H1 (cell line): Measurements from ENCODE around the gene OR14I1. TPM values are rescaled to one million over a fixed set of nuclear protein-coding genes. Genes with fewer than 3 reads are reported as not detected.

Source experiments
- CTCF ChIA-PET: fragments of 300-600 bp; sonication (Branson Sonifier 250); formaldehyde crosslinking; loops from one replicate; lab custom pipeline; 2021; ENCODE audit not compliant: partially characterized antibody; lab: Charles Lee
- POLR2A ChIA-PET: fragments of 300-600 bp; sonication (Branson Sonifier 250); formaldehyde crosslinking; loops from one replicate; lab custom pipeline; 2021; ENCODE audit warnings: inconsistent platforms; ENCODE audit not compliant: partially characterized antibody; lab: Charles Lee
- DNase-seq, 2 experiments: peaks; one replicate each; pipeline versions ENCODE4 v3.0.0 to v3.0.0-alpha.2; 2010 to 2022; ENCODE audit warnings: low spot score in 2 of 2, low read depth in 1 of 2, mixed read lengths in 1 of 2
- FAIRE-seq: peaks from 2 replicates; lab custom pipeline; 2011; peaks lifted over from hg19 to GRCh38; lab: Jason Lieb, UNC
- H2AFZ ChIP-seq: 2 replicates; pipeline ENCODE4 v1.8.1; 2012; ENCODE audit warnings: low read length, inconsistent platforms
- H2AK5ac ChIP-seq: 2 replicates; pipeline ENCODE4 v1.6.1; 2013; ENCODE audit warnings: low read depth, low read length
- H2BK120ac ChIP-seq: replicated peaks from 2 replicates; pipeline ENCODE3; 2013; ENCODE audit warnings: low read depth, low read length, inconsistent platforms
- H2BK12ac ChIP-seq: 2 replicates; pipeline ENCODE4 v1.6.1; 2013; ENCODE audit warnings: low read depth, low read length
- H2BK15ac ChIP-seq: 2 replicates; pipeline ENCODE4 v1.6.1; 2013; ENCODE audit warnings: low read length
- H2BK20ac ChIP-seq: 2 replicates; pipeline ENCODE4 v1.6.1; 2013; ENCODE audit warnings: low read length
- H2BK5ac ChIP-seq: 2 replicates; pipeline ENCODE4 v1.6.1; 2013; ENCODE audit warnings: low read depth, low read length
- H3K14ac ChIP-seq: 2 replicates; pipeline ENCODE4 v1.6.1; 2013; ENCODE audit warnings: inconsistent platforms; ENCODE audit not compliant: insufficient read length
- H3K18ac ChIP-seq: 2 replicates; pipeline ENCODE4 v1.6.1; 2013; ENCODE audit warnings: low read length; ENCODE audit errors: extremely low read depth
- H3K23ac ChIP-seq: 2 replicates; pipeline ENCODE4 v1.6.1; 2013; ENCODE audit warnings: inconsistent platforms; ENCODE audit not compliant: insufficient read length
- H3K23me2 ChIP-seq: 2 replicates; pipeline ENCODE4 v1.6.1; 2013; ENCODE audit warnings: low read depth, low read length
- H3K27ac ChIP-seq: 2 replicates; pipeline ENCODE4 v1.6.1; 2011; ENCODE audit warnings: low read depth, low read length, inconsistent platforms
- H3K27me3 ChIP-seq, 4 experiments: replicated peaks in 1 of 4; 1 replicate in 1 of 4; 2 replicates in 3 of 4; pipeline versions ENCODE4 v1.6.1 to v1.8.1; 2011 to 2013; ENCODE audit warnings: low read length in 3 of 4, mild to moderate bottlenecking in 3 of 4, inconsistent platforms in 2 of 4, mixed read lengths in 2 of 4, moderate library complexity in 1 of 4; ENCODE audit not compliant: control insufficient read depth in 3 of 4, insufficient read depth in 3 of 4; ENCODE audit errors: extremely low read depth in 1 of 4
- H3K36me3 ChIP-seq, 4 experiments: 2 replicates each; pipeline versions ENCODE4 v1.6.1 to v1.8.1; 2011 to 2013; ENCODE audit warnings: mild to moderate bottlenecking in 4 of 4, low read length in 3 of 4, moderate library complexity in 2 of 4, control low read depth in 1 of 4, inconsistent platforms in 1 of 4; ENCODE audit not compliant: insufficient read depth in 4 of 4, control insufficient read depth in 2 of 4
- H3K4ac ChIP-seq: replicated peaks from 2 replicates; pipeline ENCODE3; 2013; ENCODE audit warnings: low read length, low read depth, mixed read lengths, inconsistent platforms; ENCODE audit not compliant: insufficient read length
- H3K4me1 ChIP-seq, 4 experiments: replicated peaks in 1 of 4; 1 replicate in 1 of 4; 2 replicates in 3 of 4; pipeline versions ENCODE4 v1.6.1 to v1.8.1; 2011 to 2013; ENCODE audit warnings: low read length in 3 of 4, inconsistent platforms in 2 of 4, mixed read lengths in 1 of 4; ENCODE audit not compliant: insufficient read depth in 4 of 4, control insufficient read depth in 3 of 4
- H3K4me2 ChIP-seq, 2 experiments: 2 replicates each; pipeline versions ENCODE4 v1.6.1 to v1.8.1; 2011 to 2013; ENCODE audit warnings: low read depth in 2 of 2, low read length in 2 of 2, control low read depth in 1 of 2, inconsistent platforms in 1 of 2, mild to moderate bottlenecking in 1 of 2; ENCODE audit not compliant: insufficient read depth in 1 of 2
- H3K4me3 ChIP-seq, 4 experiments: fragments of 200-600, 300-600 bp in 1 of 4; sonication (generic), shearing (Covaris generic), sonication (Bioruptor Twin) in 1 of 4; 2 replicates each; pipeline versions ENCODE4 v1.5.1 to v1.8.1; 2011 to 2016; ENCODE audit warnings: low read length in 4 of 4, low read depth in 3 of 4, control low read depth in 2 of 4, inconsistent platforms in 2 of 4, mild to moderate bottlenecking in 2 of 4, mixed read lengths in 1 of 4, moderate library complexity in 1 of 4; ENCODE audit not compliant: insufficient read depth in 2 of 4; ENCODE audit errors: extremely low read depth in 1 of 4
- H3K56ac ChIP-seq: replicated peaks from 2 replicates; pipeline ENCODE3; 2013; ENCODE audit warnings: low read depth, mild to moderate bottlenecking, mixed read lengths, low read length, inconsistent platforms; ENCODE audit not compliant: insufficient read length
- H3K79me1 ChIP-seq: 2 replicates; pipeline ENCODE4 v1.6.1; 2013; ENCODE audit warnings: low read depth, low read length, control low read depth
- H3K79me2 ChIP-seq, 2 experiments: 2 replicates each; pipeline versions ENCODE4 v1.6.1 to v1.8.1; 2012 to 2013; ENCODE audit warnings: low read length in 2 of 2, mild to moderate bottlenecking in 2 of 2, inconsistent platforms in 1 of 2; ENCODE audit not compliant: insufficient read depth in 2 of 2, control insufficient read depth in 1 of 2
- H3K9ac ChIP-seq, 4 experiments: replicated peaks in 1 of 4; 1 replicate in 1 of 4; 2 replicates in 3 of 4; pipeline versions ENCODE4 v1.6.1 to v1.8.1; 2011 to 2013; ENCODE audit warnings: low read depth in 3 of 4, low read length in 3 of 4, control low read depth in 2 of 4, mild to moderate bottlenecking in 2 of 4, moderate library complexity in 2 of 4, inconsistent platforms in 1 of 4; ENCODE audit errors: extremely low read depth in 1 of 4
- H3K9me3 ChIP-seq, 2 experiments: 2 replicates each; pipeline versions ENCODE4 v1.6.1 to v1.8.1; 2012 to 2013; ENCODE audit warnings: mild to moderate bottlenecking in 2 of 2, moderate library complexity in 2 of 2, control low read depth in 1 of 2, inconsistent platforms in 1 of 2, low read depth in 1 of 2, low read length in 1 of 2, mixed read lengths in 1 of 2; ENCODE audit not compliant: insufficient read depth in 2 of 2
- H4K20me1 ChIP-seq, 2 experiments: replicated peaks in 1 of 2; 2 replicates each; pipeline versions ENCODE3 to v1.8.1; 2011 to 2013; ENCODE audit warnings: inconsistent platforms in 2 of 2, low read length in 2 of 2, mild to moderate bottlenecking in 1 of 2; ENCODE audit not compliant: insufficient read depth in 2 of 2, control insufficient read depth in 1 of 2
- H4K5ac ChIP-seq: 2 replicates; pipeline ENCODE4 v1.6.1; 2013; ENCODE audit warnings: low read length, low read depth, mixed read lengths, inconsistent platforms; ENCODE audit not compliant: insufficient read length
- H4K8ac ChIP-seq: 2 replicates; pipeline ENCODE4 v1.8.0; 2013; ENCODE audit warnings: mild to moderate bottlenecking, moderate library complexity, low read length, inconsistent platforms; ENCODE audit not compliant: insufficient read depth; ENCODE audit errors: extremely low read depth
- H4K91ac ChIP-seq: replicated peaks from 2 replicates; pipeline ENCODE3; 2013; ENCODE audit warnings: low read length, mixed read lengths, inconsistent platforms; ENCODE audit not compliant: insufficient read length
- ASH2L ChIP-seq: fragments of 200-600, 300-600 bp; sonication (generic); IDR thresholded peaks from one replicate; pipeline ENCODE4 v1.7.1; 2017; ENCODE audit warnings: low read length
- CTBP2 ChIP-seq: IDR thresholded peaks from 2 replicates; pipeline ENCODE4 v1.7.0; 2011; ENCODE audit warnings: borderline replicate concordance, mild to moderate bottlenecking, moderate library complexity, mixed read lengths, low read length; ENCODE audit not compliant: insufficient read depth, insufficient read length
- CTCF ChIP-seq, 3 experiments: IDR thresholded peaks; 1 replicate in 2 of 3; 2 replicates in 1 of 3; pipeline versions ENCODE4 v1.5.1 to v1.6.1; 2011; ENCODE audit warnings: low read length in 3 of 3, mild to moderate bottlenecking in 3 of 3, inconsistent platforms in 2 of 3, low read depth in 1 of 3, moderate library complexity in 1 of 3; ENCODE audit not compliant: insufficient read depth in 1 of 3; ENCODE audit errors: control extremely low read depth in 1 of 3
- GTF2F1 ChIP-seq: IDR thresholded peaks from 2 replicates; pipeline ENCODE4 v1.6.1; 2012; ENCODE audit warnings: low read depth, low read length, improper control_type of control experiment, borderline replicate concordance
- HDAC6 ChIP-seq: IDR thresholded peaks from one replicate; pipeline ENCODE4 v1.7.1; 2012; ENCODE audit warnings: low read depth, mild to moderate bottlenecking, inconsistent platforms, low read length, moderate library complexity
- KDM5A ChIP-seq: fragments of 200-600 bp; IDR thresholded peaks from 2 replicates; pipeline ENCODE4 v1.7.1; 2012; ENCODE audit warnings: mild to moderate bottlenecking, low read length, inconsistent platforms, mixed read lengths
- POLR2AphosphoS5 ChIP-seq: IDR thresholded peaks from 2 replicates; pipeline ENCODE4 v1.6.1; 2011; ENCODE audit warnings: low read depth, low read length
- POU5F1 ChIP-seq: IDR thresholded peaks from 2 replicates; pipeline ENCODE4 v1.6.1; 2011; ENCODE audit warnings: low read depth, mild to moderate bottlenecking, low read length, moderate library complexity
- SP1 ChIP-seq: IDR thresholded peaks from 2 replicates; pipeline ENCODE4 v1.6.1; 2011; ENCODE audit warnings: low read depth, low read length
- WGBS, 2 experiments: shearing (Covaris generic) in 1 of 2; methylation state at CpG; one replicate each; pipeline versions ENCODE4 v1.1.6 to v1.1.7; 2013 to 2015; ENCODE audit warnings: low lambda C conversion rate in 2 of 2, mixed read lengths in 2 of 2, inconsistent platforms in 1 of 2, low coverage in 1 of 2, missing lambda C conversion rate in 1 of 2; ENCODE audit not compliant: insufficient replicate concordance in 2 of 2, insufficient coverage in 1 of 2, insufficient read length in 1 of 2; ENCODE audit errors: extremely low coverage in 1 of 2, missing lambda C conversion rate in 1 of 2; 5-methylcytosine and 5-hydroxymethylcytosine counted together
- polyA plus RNA-seq, 7 experiments: library from polyadenylated mRNA; depleted of rRNA in 3 of 7; stranded (reverse) in 5 of 7; unstranded in 2 of 7; fragments of >200 nt in 5 of 7; fragments of 200-250 nt in 2 of 7; gene quantifications; 1 replicate in 5 of 7; 2 replicates in 1 of 7; 4 replicates in 1 of 7; pipeline versions ENCODE4 v1.2.1 to v1.2.3, GENCODE V29; 2011 to 2013; ENCODE audit warnings: missing spikeins in 2 of 7, mixed read lengths in 2 of 7
- total RNA-seq: library from RNA; stranded (reverse); fragmentation: NEBNext Ultra II Directional; extraction: Animal tissue kit (Norgen Biotek cat#: 25700); gene quantifications from 2 replicates; pipeline ENCODE4 v1.2.1, GENCODE V29; 2021
- TF ChIP-seq, protein P1 (sequence below): IDR thresholded peaks from 2 replicates; pipeline ENCODE4 v1.6.1; 2012; ENCODE audit warnings: low read length, inconsistent platforms

The OR14I1 gene
- total and polyA plus RNA-seq, 2 of the 8 experiments (the other 6 are each of a cell fraction or from before 2014, with no cell fraction given) = not detected

DNA sequence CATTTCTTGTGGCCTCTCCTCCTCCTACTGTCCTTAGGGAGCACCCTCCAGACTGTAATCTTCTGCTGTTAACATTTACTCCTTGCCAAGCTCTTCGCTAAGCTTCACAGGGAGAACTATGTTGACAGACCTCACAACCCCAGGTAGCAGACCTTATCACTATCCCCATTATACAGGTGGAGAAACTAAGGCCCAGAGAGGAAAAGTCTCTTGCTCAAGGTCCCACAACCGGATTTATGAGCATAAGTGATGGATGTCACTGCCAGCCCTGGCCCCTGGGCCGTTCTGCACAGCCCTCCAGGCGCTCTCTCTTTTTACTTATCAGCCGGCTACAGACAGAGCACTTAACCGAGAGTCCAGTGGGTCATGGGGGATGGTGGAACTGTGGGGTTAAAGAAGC lies 34.9 kb upstream of the OR14I1 start:
- CTCF ChIA-PET = no interaction called here
- POLR2A ChIA-PET = no interaction called here
- H3K9me3 ChIP-seq = peaks cover 80 to 84% of the 10 kb centered on the region in 2 experiments

More for the DNA sequence above, 34.9 kb upstream of the OR14I1 start:
- H3K4me2 ChIP-seq = no peak overlapping the region
- H3K27me3 ChIP-seq = no peaks in the 10 kb centered on the region
- FAIRE-seq (no peak), DNase-seq (no peak)
- H3K4me3 ChIP-seq = no peak overlapping the region
- no peak overlapping the region for H3K27ac ChIP-seq
- H2BK120ac ChIP-seq = no peak overlapping the region
- WGBS, 2 experiments = 69% methylated on average over 6 of the region's 6 CpGs; no CpG with 5 or more reads in 1 of the 2 experiments
- no peak overlapping the region for H2AFZ ChIP-seq
- no peak overlapping the region for H2AK5ac ChIP-seq
- H3K14ac ChIP-seq = no peak overlapping the region
- H4K5ac ChIP-seq = no peak overlapping the region
- no peaks in the 10 kb centered on the region for H3K79me2 ChIP-seq
- no peak overlapping the region for H3K4ac ChIP-seq
- no peak overlapping the region for H2BK12ac ChIP-seq
- H3K56ac ChIP-seq = no peak overlapping the region
- no peak overlapping the region for H2BK15ac ChIP-seq
- H3K18ac ChIP-seq = no peak overlapping the region
- H4K8ac ChIP-seq = no peak overlapping the region
- TF ChIP-seq POLR2AphosphoS5 = no peak
- TF ChIP-seq GTF2F1 = no peak
- TF ChIP-seq KDM5A = no peak
- TF ChIP-seq POU5F1 = no peak
- TF ChIP-seq, protein P1, sequence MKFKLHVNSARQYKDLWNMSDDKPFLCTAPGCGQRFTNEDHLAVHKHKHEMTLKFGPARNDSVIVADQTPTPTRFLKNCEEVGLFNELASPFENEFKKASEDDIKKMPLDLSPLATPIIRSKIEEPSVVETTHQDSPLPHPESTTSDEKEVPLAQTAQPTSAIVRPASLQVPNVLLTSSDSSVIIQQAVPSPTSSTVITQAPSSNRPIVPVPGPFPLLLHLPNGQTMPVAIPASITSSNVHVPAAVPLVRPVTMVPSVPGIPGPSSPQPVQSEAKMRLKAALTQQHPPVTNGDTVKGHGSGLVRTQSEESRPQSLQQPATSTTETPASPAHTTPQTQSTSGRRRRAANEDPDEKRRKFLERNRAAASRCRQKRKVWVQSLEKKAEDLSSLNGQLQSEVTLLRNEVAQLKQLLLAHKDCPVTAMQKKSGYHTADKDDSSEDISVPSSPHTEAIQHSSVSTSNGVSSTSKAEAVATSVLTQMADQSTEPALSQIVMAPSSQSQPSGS = no peak
- no peak for TF ChIP-seq CTBP2
- TF ChIP-seq SP1 = no peak
- TF ChIP-seq ASH2L = no peak
- TF ChIP-seq HDAC6 = no peak
- TF ChIP-seq CTCF (IDR thresholded peaks at IDR 0.05; ENCODE audit: control extremely low read depth in 1 of 3, insufficient read depth in 1 of 3, low read depth in 1 of 3, low read length in 3 of 3) = no peak
- H3K4me1 ChIP-seq = no peaks in the 10 kb centered on the region
- H3K9ac ChIP-seq = no peak overlapping the region
- H2BK5ac ChIP-seq = no peak overlapping the region
- no peaks in the 10 kb centered on the region for H3K23me2 ChIP-seq
- H4K91ac ChIP-seq = no peak overlapping the region
- no peak overlapping the region for H3K23ac ChIP-seq
- H4K20me1 ChIP-seq = no peaks in the 10 kb centered on the region
- H3K79me1 ChIP-seq = no peaks in the 10 kb centered on the region
- peaks cover 0 to 2% (median 0%) of the 10 kb centered on the region in 4 experiments; a peak in 1 of 8 replicates for H3K36me3 ChIP-seq
- H2BK20ac ChIP-seq = no peak overlapping the region
